ENCODE data around the gene ARHGAP33.

Gene ARHGAP33

GRCh38 chr19:35780058-35780457 is 4.7 kb downstream of the ARHGAP33 start:
- no peak for DNase-seq (ENCODE audit: low read depth)

- no peak for DNase-seq (ENCODE audit: low read depth)
Observed at GRCh38 chr19:35780717-35781116, 5.4 kb downstream of the ARHGAP33 start.

- DNase-seq (ENCODE audit: low read depth): no peak
Observed at GRCh38 chr19:35781650-35782049, 6.3 kb downstream of the ARHGAP33 start.

GRCh38 chr19:35782589-35782988 is 7.2 kb downstream of the ARHGAP33 start:
- no peak for DNase-seq (ENCODE audit: low read depth)

GRCh38 chr19:35783469-35784434 is 8.4 kb downstream of the ARHGAP33 start:
- DNase-seq (ENCODE audit: low read depth): no peak

DNA sequence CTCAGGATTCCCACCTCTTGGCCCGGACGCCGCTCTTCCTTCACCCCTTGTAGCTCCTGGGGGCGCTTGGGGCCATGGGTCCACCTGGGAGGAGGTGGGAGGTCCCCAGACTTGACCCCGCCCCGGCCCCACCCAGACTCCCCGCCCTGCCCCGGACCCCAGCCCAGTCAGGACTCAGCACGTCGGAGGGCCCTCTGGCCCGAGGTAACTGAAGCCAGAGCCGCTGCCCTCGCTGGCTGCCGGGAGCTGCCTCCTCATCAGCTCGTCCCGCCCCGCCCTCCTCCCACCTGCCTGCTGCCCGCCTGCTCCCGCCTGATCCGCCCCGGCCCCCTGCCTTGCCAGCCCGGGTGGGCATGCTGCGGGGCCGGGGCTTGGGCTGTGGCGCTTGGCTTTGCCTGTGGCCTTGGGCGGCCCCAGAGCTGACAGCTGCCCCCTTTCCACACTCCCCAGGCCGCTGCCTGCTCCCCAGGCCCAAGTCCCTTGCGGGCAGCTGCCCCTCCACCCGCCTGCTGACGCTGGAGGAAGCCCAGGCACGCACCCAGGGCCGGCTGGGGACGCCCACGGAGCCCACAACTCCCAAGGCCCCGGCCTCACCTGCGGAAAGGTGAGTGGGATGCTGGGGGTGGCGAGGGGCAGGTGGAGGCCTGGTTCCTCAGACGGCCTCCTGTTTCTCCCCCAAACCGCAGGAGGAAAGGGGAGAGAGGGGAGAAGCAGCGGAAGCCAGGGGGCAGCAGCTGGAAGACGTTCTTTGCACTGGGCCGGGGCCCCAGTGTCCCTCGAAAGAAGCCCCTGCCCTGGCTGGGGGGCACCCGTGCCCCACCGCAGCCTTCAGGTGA is 9.4 kb downstream of the ARHGAP33 start:
- no peak for DNase-seq (ENCODE audit: low read depth)

- DNase-seq (ENCODE audit: low read depth): no peak
Observed at GRCh38 chr19:35785339-35785627, 9.9 kb downstream of the ARHGAP33 start.

GRCh38 chr19:35786299-35787160 is 11.2 kb downstream of the ARHGAP33 start:
- no peak for DNase-seq (ENCODE audit: low read depth)

DNA sequence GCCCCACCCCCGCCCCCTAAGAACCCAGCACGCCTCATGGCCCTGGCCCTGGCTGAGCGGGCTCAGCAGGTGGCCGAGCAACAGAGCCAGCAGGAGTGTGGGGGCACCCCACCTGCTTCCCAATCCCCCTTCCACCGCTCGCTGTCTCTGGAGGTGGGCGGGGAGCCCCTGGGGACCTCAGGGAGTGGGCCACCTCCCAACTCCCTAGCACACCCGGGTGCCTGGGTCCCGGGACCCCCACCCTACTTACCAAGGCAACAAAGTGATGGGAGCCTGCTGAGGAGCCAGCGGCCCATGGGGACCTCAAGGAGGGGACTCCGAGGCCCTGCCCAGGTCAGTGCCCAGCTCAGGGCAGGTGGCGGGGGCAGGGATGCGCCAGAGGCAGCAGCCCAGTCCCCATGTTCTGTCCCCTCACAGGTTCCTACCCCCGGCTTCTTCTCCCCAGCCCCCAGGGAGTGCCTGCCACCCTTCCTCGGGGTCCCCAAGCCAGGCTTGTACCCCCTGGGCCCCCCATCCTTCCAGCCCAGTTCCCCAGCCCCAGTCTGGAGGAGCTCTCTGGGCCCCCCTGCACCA is 11.9 kb downstream of the ARHGAP33 start:
- no peak for DNase-seq (ENCODE audit: low read depth)

- no peak for DNase-seq (ENCODE audit: low read depth)
Observed at GRCh38 chr19:35788205-35788960, 13.0 kb downstream of the ARHGAP33 start.

- DNase-seq (ENCODE audit: low read depth): no peak
Observed at GRCh38 chr19:35789195-35789977, 14.0 kb downstream of the ARHGAP33 start.

- DNase-seq (ENCODE audit: low read depth): no peak
Observed at GRCh38 chr19:35789978-35790944, 14.9 kb downstream of the ARHGAP33 start.

GRCh38 chr19:35790981-35791813 is 15.8 kb downstream of the ARHGAP33 start:
- no peak for DNase-seq (ENCODE audit: low read depth)

DNA sequence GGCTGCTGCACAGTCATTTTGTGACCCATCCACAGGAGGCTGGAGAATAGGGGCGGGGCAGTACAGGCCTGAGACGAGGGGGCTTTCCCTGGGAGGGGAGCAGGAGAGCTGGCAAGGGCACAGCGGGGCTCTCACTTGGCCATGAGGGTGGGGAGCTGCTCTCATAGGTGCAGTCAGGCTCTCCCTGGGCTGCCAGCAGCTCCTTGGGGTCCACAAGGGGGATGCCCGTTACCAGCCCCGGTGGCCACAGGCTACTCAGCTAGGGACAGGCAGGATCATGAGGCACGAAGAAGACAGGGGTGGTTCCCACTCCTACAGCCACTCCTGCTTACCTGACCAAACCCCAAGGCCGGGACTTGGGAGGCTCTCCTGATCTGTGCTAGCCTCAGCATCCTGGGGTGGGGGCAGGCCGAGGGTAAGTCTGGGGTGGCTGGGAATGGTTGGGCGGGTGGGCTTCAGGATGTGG is 16.5 kb downstream of the ARHGAP33 start:
- DNase-seq (ENCODE audit: low read depth): no peak

- DNase-seq (ENCODE audit: low read depth): no peak
Observed at GRCh38 chr19:35792312-35792711, 16.9 kb downstream of the ARHGAP33 start.

GRCh38 chr19:35792888-35793287 is 17.5 kb downstream of the ARHGAP33 start:
- no peak for DNase-seq (ENCODE audit: low read depth)

GRCh38 chr19:35793381-35794165 is 18.2 kb downstream of the ARHGAP33 start:
- DNase-seq (ENCODE audit: low read depth): no peak

Data from EH (cell line).